Stimulated activated CD8-positive, alpha-beta memory T cell treated with anti-CD3 and anti-CD28 coated beads, Interleukin-2, amount 100 ng/mL, for 1 hour (primary cell): ENCODE data around the gene ACACB.

Experiments
- DNase-seq, 2 donors: peaks; one replicate each; pipeline ENCODE4 v3.0.0-alpha.2; 2020; ENCODE audit warnings: low read depth in 2 of 2

ACACB gene

DNA sequence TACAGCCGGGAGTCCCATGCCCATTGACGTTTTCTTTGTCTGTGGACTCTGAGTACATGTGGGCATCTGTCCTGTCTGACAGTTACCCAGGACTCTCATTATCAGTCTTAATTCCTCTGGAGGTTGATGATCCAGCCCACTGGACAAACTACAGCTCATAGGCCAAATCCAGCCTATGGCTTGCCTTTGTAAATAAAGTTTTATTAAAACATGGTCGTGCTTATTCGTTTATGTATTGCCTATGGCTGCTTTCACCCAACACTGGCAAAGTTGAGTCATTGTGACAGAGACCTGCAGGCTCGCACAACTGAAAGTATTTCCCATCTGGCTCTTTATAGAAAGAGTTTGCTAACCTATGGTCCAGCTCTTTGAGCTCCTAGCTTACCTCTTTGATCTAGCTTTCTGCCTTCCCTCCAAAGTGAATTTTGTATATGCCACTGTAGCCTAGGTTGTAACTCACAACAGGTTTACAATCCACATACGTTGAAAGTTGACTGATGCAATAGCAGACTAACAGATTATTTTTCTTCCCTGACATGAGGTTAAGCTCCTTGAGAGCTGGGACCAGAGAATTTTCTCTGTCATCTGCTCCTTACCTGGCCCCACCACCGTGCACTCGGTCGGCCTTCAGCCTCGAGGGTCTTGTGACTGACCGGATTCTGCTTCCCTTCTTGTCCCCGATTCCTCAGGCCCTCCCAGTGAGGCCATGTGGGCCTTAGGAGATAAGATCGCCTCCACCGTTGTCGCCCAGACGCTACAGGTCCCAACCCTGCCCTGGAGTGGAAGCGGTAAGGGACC is 57.3 kb downstream of the ACACB start:
- no peak for DNase-seq

DNA sequence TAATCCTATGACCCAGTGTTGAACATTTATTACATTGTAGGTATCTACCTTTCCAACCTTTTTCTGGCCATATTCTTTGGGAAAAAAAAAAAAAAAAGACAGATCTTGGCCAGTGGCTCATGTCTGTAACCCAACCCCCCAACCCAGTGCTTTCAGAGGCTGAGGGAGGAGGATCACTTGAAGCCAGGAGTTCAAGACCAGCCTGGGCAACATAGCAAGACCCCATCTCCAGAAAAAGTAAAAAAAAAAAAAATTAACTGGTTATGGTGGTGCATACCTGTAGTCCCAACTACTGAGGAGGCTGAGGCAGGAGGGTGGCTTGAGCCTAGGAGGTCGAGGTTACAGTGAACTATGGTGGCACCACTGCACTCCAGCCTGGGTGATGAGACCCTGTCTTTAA is 58.1 kb downstream of the ACACB start:
- no peak for DNase-seq

DNA sequence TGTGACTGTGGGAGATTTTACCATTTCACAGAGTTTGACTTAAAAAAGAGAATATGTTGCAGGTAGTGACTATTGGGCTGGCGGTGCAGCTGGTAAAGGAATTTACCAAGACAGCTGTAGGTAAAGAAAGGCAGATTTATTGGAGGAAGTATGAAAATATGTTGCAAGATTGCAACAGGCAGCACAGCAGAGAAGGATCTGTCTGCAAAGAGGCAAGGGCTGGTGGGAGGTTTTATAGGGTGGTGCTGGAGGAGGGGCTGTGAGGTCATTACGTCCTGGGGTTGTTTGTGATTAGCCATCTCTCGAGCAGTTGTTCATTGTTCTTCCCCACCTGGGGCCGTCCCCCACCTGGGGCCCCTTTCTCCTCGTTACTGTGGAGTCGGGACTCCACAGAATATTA is 62.1 kb downstream of the ACACB start:
- DNase-seq, result no peak

DNA sequence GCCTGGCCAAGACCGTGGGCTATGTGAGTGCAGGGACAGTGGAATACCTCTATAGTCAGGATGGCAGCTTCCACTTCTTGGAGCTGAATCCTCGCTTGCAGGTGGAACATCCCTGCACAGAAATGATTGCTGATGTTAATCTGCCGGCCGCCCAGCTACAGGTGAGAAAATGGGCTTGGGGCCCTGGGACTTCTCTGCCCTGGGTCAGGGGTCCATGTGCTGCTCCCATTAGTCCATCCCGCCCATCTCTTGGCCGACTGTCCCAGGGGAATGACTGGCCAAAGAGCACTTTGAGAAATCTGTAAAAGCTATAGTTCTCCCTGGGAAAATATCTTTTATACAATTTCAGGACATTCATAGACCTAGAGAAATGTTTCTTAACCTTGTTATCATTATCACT is 63.5 kb downstream of the ACACB start:
- DNase-seq, result no peak

DNA sequence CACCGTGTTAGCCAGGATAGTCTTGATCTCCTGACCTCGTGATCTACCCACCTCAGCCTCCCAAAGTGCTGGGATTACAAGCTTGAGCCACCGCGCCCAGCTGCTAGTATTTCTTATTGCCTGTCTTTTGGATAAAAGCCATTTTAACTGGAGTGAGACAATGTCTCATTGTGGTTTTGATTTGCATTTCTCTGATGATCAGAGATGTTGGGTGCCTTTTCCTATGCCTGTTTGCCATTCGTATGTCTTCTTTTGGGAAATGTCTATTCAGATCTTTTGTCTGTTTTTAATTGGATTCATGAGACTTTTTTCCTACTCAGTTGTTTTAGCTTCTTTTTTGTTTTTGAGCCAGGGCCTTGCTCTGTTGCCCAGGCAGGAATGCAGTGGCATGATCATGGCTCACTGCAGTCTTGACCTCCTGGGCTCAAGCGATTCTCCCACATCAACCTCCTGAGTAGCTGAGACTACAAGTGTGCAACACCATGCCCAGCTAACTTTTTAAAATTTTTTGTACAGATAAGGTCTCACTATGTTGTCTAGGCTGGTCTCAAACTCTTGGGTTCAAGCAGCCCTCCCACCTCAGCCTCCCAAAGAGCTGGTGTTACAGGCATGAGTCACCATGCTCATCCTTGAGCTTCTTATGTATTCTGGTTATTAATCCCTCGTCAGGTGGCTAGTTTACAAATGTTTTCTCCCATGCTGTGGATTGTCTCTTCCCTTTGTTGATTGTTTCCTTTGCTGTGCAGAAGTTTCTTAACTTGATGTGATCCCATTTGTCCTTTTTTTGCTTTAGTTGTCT is 65.9 kb downstream of the ACACB start:
- DNase-seq, result no peak

DNA sequence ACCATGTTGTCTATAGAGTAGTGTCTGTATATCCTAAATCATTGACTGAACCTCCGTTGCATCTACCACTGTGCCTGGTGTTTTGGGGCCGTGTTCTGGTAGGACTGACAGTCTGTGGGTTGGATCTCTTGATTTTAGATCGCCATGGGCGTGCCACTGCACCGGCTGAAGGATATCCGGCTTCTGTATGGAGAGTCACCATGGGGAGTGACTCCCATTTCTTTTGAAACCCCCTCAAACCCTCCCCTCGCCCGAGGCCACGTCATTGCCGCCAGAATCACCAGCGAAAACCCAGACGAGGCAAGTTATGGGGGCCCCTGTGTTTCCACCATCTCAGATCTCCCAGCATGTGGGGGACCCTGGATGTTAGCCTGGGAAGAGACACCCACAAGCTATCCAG is 69.1 kb downstream of the ACACB start:
- DNase-seq, result no peak

DNA sequence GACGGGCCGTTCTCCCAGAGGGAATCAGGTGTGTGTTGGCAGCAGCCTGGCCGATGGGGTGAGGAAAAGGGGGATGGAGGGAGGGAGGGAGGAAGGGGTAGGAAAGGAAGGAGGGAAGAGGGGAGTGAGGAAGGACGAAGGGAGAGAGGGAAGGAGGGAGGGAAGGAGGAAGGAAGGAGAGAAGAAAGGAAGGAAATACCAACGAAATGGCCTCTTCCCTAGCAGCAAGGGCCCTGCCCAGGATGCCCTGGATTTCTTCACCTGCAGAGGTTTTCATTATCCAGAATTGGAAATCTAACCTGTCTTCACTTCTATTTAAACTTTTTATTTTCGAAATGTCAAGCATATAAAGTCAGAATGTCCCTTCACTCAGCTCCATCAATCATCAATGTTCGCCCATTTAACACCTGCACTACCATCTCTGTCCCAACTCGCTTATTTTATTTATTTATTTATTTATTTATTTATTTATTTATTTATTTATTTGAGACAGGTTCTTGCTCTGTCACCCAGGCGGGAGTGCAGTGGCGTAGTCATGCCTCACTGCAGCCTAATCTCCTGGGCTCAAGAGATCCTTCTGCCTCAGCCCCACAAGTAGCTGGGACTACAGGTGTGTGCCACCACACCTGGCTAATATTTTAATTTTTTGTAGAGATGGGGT is 70.7 kb downstream of the ACACB start:
- DNase-seq, result no peak

DNA sequence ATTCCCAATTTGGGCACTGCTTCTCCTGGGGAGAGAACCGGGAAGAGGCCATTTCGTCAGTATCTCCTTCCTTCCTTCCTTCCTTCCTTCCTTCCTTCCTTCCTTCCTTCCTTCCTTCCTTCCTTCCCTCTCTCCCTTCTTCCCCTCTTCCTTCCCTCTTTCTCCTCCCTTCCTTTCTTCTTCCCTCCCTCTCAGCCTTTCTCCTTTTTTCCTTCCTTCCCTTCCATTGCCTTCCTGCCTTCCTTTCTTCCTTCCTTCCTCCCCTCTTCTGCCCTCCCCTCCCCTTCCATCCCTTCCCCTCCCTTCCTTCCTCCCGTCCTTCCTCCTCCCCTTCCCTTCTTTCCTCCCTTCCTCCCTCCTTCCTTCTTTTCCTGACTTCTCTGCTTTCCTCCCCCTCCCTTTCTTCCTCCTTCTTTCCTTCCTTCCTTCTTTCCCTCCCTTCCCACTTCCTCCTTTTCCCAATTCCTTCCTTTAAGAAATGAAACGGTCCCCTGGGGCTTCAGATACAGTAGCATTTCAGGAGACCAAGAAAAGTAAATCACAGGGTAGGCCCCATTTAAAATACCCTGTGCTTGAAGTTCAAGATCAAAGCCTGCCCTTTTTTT is 71.8 kb downstream of the ACACB start:
- DNase-seq, result no peak

DNA sequence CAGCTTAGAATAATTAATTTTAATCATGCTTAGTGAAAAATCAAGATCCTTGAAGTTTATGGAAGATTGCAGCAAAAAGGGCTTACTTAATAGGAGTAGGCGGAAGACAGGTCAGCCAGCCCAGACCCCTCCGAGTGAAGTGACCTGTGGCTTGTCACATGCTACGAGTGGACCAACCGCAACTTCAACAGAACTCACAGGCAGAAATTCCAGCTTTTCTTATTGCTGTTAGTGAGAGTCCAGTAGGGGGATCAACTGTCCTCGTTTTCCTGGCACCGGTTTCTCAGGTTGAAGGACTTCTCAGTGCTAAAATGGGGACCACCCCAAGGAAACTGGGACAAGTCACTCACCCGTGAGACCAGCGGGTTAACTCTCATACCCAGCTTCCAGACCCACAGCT is 72.9 kb downstream of the ACACB start:
- DNase-seq, result no peak

DNA sequence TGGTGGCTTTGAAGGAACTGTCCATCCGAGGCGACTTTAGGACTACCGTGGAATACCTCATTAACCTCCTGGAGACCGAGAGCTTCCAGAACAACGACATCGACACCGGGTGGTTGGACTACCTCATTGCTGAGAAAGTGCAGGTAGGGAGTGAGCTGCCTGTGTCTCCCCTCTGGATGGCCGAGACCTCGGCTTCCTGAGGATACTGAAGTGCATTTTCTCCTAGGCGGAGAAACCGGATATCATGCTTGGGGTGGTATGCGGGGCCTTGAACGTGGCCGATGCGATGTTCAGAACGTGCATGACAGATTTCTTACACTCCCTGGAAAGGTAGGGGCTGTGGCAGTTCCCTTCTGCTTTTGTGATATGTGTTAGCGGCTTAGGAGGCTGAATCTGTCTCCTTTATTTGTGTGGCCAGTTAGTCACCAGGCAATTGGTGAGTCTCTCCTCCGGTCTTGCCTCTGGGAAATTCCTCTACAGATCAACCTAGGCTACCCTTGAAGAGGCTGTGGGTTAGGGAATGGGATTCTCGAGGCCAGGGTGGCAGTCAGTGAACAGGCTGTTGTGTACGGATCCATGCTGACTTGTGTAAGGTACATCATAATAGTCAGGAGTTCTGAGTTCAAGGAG is 75.3 kb downstream of the ACACB start:
- DNase-seq, result no peak

DNA sequence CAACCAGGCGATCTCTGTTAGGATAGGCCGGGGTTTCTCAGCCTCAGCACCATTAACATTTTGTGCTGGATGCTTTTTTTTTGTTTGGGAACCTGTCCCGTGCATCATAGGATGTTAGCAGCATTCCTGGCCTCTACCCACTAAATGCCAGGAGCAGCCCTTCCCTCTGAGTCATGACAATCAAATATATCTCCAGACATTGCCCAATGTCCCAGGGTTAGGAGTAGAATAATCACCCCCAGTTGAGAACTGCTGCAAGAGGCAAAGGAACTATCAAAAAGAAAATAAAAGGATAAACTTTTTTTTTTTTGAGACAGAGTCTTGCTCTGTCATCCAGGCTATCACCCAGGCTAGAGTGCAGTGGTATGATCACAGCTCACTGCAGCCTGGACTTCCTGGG is 76.0 kb downstream of the ACACB start:
- no peak for DNase-seq

DNA sequence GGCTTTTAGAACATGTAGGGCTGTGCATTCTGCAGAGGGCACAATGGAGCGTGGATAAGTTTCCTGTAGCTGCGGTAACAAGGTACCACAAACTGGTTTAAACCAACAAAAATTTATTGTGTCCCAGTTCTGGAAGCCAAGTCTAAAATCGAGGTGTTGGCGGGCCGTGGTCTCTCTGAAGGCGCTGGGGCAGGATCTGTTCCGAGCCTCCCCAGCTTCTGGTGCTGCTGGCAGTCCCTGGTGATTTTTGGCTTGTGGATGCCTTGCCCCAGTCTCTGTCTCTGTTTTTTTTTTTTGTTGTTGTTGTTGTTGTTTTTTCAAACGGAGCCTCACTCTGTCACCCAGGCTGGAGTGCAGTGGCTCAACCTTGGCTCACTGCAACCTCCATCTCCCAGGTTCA is 77.5 kb downstream of the ACACB start:
- no peak for DNase-seq

DNA sequence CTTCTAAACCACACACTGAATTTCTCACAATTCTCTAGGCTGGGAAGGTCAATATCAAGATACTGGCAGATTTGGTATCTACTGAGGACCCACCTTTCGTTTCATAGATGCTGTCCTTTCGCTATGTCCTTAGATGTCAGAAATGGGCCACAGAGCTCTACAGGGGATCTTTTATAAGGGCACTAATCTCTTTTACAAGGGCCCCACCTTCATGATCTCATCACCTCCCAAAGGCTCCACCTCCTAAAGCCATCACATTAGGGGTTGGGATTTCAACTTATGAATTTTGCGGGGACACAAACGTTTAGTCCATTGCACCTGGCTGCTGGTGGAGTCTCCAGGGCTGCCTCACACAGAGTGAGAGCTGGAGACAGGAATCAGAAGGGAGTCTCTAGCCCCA is 79.9 kb downstream of the ACACB start:
- no peak for DNase-seq

DNA sequence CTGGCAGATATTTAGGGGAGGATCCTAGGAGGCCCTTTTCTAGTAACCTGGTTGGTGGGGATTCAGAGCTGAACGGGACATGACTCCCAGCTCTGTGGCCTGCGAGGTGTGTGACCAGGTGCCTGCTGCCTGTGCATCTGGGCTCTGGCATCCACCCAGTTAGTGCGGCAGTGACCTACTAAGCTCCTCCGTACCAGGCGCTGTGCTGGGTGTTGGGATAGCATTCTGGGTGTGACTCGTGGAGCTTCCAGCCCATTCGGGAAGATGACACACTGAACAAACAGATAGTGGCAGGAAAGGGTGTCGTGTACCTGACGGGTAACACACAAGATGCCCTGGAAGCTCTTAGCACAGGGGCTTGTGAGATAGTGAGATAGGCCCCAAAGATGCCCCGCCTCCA is 80.9 kb downstream of the ACACB start:
- no peak for DNase-seq

DNA sequence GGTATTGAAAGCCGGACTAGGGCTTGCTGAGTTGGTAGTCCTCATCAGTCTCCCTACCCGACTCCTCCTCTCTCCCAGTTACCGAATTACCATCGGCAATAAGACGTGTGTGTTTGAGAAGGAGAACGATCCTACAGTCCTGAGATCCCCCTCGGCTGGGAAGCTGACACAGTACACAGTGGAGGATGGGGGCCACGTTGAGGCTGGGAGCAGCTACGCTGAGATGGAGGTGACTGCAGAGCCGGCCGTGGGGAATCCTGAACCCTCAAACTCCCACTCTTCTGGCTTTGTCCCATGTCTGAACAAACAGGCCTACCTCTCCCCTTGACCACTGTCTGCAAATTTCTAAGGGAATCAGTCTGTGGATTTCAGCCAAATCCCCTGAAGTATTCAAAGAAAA is 82.9 kb downstream of the ACACB start:
- no peak for DNase-seq

DNA sequence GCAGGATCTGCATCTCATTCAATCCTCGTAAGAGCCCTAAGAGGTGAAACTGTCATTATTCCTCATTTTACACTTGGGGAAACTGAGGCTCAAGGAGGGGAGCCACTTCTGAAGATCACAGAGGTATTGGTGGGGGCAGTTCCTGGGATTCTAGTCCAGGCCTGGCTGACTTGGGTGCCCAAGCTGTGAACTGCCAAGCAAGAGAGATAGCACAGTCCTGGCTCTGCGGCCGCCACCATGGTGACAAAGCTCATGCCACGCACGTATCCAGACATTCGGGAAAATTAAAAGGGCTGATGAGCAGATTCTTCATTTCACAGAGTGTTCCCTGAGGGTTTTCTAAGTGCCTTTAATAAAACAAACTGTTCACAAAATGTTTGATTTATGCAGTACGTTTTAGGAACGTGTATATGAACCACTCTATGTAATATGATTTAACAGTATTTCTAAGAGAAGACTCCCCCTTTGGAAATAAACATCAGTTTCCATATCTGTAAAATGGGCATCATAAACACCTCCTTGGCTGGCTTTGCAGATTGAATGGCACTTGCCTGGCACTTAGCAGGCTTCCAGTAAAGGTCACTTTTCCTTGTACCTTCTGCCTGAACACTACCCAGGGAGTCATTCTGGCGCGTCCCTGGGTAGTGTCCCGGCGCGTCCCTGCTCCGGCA is 84.6 kb downstream of the ACACB start:
- no peak for DNase-seq

DNA sequence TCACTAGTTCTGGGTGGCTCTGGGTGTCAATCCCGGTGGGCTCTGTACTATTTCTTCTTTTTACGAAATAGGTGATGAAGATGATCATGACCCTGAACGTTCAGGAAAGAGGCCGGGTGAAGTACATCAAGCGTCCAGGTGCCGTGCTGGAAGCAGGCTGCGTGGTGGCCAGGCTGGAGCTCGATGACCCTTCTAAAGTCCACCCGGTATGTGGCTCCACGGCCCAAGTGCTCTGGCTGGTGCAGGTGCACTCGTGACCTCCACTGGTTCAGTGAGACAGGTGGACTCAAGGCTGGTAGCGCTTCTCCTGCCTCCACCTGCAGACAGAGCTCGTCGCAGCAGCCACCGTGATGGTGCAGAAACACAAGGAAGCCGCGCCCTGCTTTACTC is 85.1 kb downstream of the ACACB start:
- DNase-seq, result no peak

DNA sequence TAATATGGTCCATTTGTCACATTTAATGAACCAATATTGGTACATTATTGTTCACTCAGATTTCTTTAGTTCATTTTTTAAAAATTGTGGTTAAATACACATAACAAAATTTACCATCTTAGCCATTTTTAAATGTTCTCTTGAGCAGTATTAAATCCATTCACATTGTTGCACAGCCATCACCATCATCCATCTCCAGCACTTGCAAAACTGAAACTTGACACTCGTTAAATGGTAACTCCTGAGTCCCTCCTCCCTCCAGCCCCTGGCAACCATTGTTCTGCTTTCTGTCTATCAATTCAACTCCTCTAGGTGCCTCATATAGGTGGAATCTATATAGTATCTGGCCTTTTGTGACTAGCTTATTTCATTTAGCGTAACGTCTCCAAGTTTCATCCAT is 86.4 kb downstream of the ACACB start:
- no peak for DNase-seq

DNA sequence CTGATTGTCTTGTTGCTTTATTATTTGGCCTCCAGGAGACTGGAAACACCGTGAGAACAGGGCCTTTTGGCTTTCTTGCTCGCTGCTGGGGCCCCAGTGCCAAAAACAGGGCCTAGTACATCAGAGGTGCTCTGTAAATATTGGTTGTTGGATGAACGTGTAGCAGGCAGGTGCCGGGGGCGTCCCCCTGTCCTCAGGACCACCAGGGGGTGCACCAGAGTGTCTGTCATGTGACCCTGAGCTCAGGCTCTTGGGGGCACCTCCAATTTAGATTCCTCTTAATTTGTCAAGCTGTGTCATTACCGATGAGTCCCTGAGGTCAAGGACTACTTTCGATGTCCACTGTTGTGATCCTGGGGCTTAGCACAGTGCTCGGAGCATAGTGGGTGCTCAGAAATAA is 87.1 kb downstream of the ACACB start:
- no peak for DNase-seq

DNA sequence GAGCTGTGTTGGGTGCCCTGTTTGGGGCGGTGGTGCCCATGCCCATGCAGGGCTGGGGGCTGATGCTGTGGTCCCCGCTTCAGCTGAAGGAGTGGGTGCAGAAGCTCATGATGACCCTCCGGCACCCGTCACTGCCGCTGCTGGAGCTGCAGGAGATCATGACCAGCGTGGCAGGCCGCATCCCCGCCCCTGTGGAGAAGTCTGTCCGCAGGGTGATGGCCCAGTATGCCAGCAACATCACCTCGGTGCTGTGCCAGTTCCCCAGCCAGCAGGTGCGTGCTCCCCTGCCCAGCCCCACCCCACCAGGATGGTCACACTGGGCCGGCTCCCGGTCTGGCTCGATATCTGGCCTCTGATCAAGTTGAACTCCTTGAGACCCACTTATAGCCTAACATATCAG is 92.7 kb downstream of the ACACB start:
- no peak for DNase-seq

DNA sequence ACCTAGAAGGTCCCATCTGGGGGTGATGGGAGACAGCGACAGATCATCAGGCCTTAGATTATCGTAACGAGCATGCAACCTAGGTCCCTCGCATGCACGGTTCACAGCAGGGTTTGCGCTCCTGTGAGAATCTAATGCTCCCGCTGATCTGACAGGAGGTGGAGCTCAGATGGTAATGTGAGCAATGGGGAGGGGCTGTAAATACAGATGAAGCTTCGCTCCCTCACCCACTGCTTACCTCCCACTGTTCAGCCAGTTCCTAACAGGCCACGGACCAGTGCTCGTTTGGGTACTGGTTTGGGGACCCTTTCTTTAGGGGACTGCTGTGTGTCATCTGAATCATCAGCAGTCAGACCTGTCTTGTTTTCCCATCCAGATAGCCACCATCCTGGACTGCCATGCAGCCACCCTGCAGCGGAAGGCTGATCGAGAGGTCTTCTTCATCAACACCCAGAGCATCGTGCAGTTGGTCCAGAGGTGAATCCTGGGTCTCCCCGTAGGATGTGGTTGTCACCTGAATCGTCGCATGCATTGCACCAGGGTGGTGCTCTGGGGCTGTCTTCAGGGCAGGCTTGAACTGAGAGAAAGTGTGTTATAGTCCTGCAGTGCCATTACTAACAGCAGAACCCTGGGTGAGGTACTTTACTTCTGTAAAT is 96.2 kb downstream of the ACACB start:
- DNase-seq, result no peak
